Cardiac fibroblast (primary cell): ENCODE data around the gene IL1RAP.

Source experiments
- DNase-seq, 2 donors: peaks; one replicate each; pipeline versions ENCODE4 v3.0.0 to v3.0.0-alpha.2; 2010; ENCODE audit warnings: low read depth in 2 of 2
- H3K4me3 ChIP-seq, 2 donors: replicated peaks in 1 of 2; 1 replicate in 1 of 2; 2 replicates in 1 of 2; pipeline ENCODE4 v1.5.1; 2011; ENCODE audit warnings: low read depth in 2 of 2, low read length in 2 of 2, mild to moderate bottlenecking in 2 of 2, moderate library complexity in 1 of 2
- CTCF ChIP-seq: IDR thresholded peaks from one replicate; pipeline ENCODE4 v1.5.1; 2011; ENCODE audit warnings: low read depth, mild to moderate bottlenecking, low read length, inconsistent platforms

Gene IL1RAP

GRCh38 chr3:190618330-190619030 lies 104.6 kb downstream of the IL1RAP start:
- H3K4me3 ChIP-seq, result no peak overlapping the region
- TF ChIP-seq CTCF, result no peak
- peak; percentile 4 to 58 for DNase-seq

- H3K4me3 ChIP-seq, result no peak overlapping the region
- TF ChIP-seq CTCF, result no peak
- no peak for DNase-seq
These were observed 105.5 kb downstream of the IL1RAP start for GRCh38 chr3:190619353-190619752.

- TF ChIP-seq CTCF, result no peak
- no peak overlapping the region for H3K4me3 ChIP-seq
- DNase-seq, result peak in 1 of 2 donors; percentile 25
These were observed 105.9 kb downstream of the IL1RAP start for GRCh38 chr3:190619761-190620160.

- TF ChIP-seq CTCF, result no peak
These were observed 107.2 kb downstream of the IL1RAP start for GRCh38 chr3:190620886-190621608.

GRCh38 chr3:190621927-190622326 lies 108.0 kb downstream of the IL1RAP start:
- DNase-seq, result peak in 1 of 2 donors; percentile 23
- TF ChIP-seq CTCF, result no peak
- H3K4me3 ChIP-seq, result no peak overlapping the region

More at GRCh38 chr3:190620886-190621608, 107.2 kb downstream of the IL1RAP start:
- H3K4me3 ChIP-seq, result no peak overlapping the region
- no peak for DNase-seq

- no peak for TF ChIP-seq CTCF
- no peak overlapping the region for H3K4me3 ChIP-seq
- no peak for DNase-seq
These were observed 110.4 kb downstream of the IL1RAP start for GRCh38 chr3:190624282-190624681.
